Activated naive CD4-positive, alpha-beta T cell treated with anti-CD3 and anti-CD28 coated beads, Interleukin-2, amount 50 U/mL, for 16 hours (primary cell): ENCODE measurements around the gene BSDC1.
A peak's percentile ranks its signal among the peaks of the same experiment; 100 is the strongest.
"Not testable (repeated sequence)": the region's sequence is repeated elsewhere in the genome, so short reads cannot be mapped to it uniquely, and the experiment has no call there.

Experiments
- DNase-seq: peaks from one replicate; pipeline ENCODE4 v3.0.0-alpha.2; 2020

Gene BSDC1

DNA sequence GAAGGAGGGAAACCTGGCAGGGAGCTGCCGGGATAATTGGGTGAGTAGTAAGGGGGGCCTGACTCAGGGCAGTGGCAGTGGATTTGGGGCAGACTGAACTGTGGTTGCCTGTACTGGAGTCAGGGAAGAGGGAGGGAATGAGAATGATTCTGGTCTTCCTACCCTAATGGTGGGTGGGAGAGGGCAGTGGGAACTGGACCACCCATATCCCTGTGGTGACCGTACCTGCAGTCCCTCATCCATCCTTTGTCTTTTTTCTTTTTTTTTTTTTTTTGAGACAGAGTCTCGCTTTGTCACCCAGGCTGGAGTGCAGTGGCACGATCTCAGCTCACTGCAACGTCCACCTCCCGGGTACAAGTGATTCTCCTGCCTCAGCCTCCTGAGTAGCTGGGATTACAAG lies 38.5 kb downstream of the BSDC1 start:
- DNase-seq, result not testable (repeated sequence)

DNA sequence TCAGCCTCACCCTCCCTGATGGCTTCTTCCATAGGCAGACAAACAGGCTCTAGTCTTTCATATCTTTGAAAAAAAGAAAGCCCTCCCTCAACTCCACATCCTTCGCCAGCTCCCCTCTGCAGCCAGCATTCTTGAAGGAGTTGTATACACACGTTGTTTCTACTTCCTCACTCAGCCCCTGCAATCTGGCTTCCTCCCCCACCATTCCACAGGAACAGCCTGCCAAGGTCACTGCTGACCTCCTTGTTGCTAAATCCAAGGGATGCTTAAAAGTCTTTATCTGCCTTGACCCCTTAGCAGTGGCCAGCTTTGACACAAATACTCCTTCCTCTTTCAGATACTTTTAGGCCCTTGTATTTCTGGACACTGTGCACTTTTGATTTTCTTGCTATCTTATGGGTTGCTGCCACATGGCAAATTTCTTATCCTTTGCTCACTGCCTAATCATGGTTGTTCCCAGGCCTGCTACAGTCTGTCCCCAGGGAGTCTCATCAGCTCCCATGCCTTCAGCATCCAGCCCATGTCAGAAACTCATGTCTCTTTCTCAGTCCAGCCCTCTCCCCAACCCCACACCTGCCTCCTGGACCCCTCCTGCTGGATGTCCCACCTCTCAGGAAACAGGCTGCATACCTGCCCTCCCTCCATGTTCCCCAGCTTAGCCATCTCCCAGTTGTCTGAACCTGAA lies 40.2 kb downstream of the BSDC1 start:
- no peak for DNase-seq

GRCh38 chr1:32353431-32353830 lies 40.8 kb downstream of the BSDC1 start:
- no peak for DNase-seq

GRCh38 chr1:32352831-32353383 lies 41.3 kb downstream of the BSDC1 start:
- no peak for DNase-seq

GRCh38 chr1:32352239-32352745 lies 41.9 kb downstream of the BSDC1 start:
- DNase-seq, result no peak

DNA sequence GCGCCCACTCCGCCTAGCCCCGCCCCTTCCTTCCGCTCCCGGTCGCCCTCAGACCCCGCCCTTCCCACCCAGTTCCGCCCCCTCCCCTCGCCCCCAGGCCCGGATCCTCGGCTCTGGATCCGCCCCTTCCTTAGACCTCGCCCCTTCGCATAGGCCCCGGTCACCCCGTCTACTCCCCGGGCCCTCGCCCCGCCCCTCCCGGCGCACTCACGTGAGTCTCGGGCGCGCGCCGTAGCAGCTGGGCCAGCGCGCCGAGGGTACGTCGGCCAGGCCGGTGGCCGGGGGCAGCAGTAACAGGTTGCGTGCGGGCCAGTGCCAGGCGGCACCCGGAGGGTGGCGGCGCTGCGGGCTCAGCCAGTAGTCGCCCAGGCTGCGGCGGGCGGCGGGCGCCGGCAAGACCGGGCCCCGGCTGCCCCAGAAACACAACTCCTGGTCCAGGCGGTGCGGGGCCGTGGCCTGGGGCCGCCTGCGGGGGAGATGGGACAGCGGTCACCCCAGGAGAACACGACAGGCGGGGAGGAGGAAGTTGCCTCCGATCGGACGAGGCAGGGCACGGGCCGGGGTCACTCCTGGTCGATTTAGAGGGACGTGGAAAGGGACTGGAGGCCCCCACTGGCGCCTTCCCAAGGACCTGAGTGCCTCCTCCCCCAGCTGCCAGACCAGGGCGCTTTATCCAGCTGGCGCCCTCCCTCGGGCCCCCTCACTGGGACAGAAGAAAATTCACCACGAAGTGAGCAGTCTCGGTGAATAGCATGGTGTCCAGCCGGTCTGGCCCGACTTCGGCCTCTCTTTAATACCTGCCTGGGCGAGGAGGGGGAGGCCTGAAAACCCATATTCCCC lies 42.6 kb downstream of the BSDC1 start:
- peak; percentile 92 for DNase-seq

GRCh38 chr1:32350785-32351398 lies 43.3 kb downstream of the BSDC1 start:
- DNase-seq, result peak; percentile 80

DNA sequence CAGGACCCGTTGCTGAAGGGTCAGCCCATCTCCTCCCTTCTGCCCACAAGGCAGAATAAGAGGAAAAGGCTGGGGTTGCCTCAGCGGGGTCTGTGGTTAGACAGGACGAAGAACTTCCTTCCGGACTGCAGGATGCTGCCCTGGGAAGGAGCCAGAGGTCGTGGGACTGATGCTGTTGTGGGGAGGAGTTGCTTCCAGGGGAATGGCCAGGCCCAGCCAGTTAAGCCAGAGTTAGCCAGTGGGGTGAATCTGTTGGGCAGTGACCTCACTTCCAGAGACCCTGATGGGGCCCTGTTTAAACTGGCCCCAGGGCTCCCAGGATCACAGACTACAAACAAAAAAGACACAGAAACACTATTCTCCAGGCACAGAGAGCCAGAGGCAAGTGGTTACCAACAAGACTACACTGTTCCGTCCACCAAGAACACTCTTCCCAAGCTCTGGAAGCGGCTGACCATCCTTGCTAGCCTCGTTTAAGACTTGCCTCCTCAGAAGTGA lies 45.0 kb downstream of the BSDC1 start:
- DNase-seq, result no peak

DNA sequence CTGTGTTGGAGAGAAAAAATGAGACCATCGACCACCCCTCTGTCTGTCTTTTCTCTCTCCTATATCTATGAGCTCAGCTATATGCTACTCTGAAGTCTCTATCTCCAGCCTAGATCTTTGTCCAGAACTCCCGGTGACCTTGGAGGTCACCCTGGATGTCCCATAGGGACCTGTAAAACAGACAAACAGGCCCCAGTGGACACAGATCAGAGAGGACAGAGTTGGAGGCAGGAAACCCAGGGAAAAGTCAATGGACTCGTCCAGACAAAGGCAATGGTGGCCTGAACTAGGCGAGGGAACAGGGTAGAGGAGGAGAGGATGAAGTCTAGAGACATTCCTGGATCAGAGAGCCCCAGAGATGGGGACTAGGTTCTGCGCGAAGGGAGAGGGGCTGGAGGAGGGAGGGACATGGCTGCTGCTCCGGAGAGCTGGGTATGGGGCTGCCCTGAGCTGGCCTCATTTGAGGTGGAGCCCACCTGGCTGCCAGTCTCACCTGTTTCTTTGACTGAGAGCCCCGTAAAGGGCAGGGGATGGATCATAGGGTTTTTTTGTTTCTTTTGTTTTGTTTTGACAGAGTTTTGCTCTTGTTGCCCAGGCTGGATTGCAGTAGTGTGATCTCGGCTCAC lies 47.6 kb downstream of the BSDC1 start:
- DNase-seq, result no peak

- DNase-seq, result no peak
Observed at GRCh38 chr1:32345289-32345827, 48.9 kb downstream of the BSDC1 start.

GRCh38 chr1:32342704-32343103 lies 51.5 kb downstream of the BSDC1 start:
- DNase-seq, result no peak

DNA sequence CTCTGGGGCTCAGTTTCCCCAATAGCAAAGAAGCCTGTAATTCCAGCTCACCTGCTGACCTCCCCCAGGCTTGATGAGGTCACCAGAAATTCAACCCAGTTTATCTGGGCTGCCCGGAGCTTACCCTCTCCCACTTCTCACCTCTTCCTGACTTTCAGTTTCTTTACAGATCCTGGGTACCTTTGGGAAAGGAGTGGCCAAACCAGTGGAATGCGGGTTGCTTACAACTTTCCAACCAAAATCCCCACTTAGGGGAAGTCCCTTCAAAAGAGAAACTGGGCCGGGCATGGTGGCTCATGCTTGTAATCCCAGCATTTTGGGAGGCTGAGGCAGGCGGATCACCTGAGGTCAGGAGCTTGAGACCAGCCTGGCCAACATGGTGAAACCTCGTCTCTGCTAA lies 52.3 kb downstream of the BSDC1 start:
- no peak for DNase-seq

GRCh38 chr1:32341186-32341757 lies 53.0 kb downstream of the BSDC1 start:
- DNase-seq, result no peak

GRCh38 chr1:32339363-32339978 lies 54.8 kb downstream of the BSDC1 start:
- peak; percentile 42 for DNase-seq

GRCh38 chr1:32338637-32339145 lies 55.5 kb downstream of the BSDC1 start:
- no peak for DNase-seq

GRCh38 chr1:32337855-32338636 lies 56.2 kb downstream of the BSDC1 start:
- no peak for DNase-seq

DNA sequence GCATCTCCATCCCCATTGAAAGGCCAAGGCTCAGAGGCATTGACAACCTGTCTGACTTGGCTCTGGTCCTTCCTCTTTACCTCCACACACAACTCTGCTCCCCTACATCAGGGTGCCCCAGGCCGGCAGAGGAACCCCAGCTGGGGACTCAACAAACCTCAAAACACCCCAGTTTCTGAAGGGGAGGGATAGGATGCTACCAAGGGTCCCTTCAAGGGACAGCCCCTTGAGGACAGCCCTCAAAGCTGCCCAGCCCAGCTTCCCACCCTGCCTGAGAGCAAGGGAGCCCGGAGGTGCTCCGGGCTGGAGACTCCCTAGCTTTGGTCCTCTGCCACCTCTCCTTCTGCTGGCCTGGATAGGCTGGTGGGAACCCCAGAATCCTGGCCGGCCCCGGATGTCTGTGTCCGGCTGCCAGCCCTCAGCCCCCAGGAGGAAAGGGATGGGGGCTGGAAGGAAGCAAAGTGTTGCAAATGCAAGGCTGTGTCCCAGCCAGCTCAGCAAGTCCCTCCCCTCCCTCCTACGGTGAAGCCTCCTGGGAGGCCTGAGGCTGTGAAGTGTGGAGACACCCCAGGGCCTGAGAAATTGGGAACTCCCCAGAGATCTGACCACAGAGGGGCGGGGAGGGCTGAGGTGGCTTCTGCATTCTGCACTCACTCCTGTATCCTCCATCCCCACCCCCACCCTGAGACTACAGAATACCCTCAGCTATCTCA lies 57.1 kb downstream of the BSDC1 start:
- peak; percentile 39 for DNase-seq

GRCh38 chr1:32336591-32336932 lies 57.7 kb downstream of the BSDC1 start:
- DNase-seq, result no peak

- DNase-seq, result peak; percentile 87
Observed at GRCh38 chr1:32335790-32336590, 58.3 kb downstream of the BSDC1 start, which contains the start of gene MARCKSL1. Gene MARCKSL1, minus strand, starts transcription at chr1:32336233. Its CDS starts 200 bp downstream, at chr1:32336033.
